HG02763 (cell line): ENCODE results near the gene NSL1.
A peak's percentile ranks its signal among the peaks of the same experiment; 100 is the strongest.
"Not testable (repeated sequence)": the region's sequence is repeated elsewhere in the genome, so short reads cannot be mapped to it uniquely, and the experiment has no call there.

Experiments used
- ATAC-seq: cut with Tn5 transposase; IDR thresholded peaks from one replicate; pipeline ENCODE4 v1.9.1; 2021; ENCODE audit warnings: mild to moderate bottlenecking, moderate library complexity; ENCODE audit not compliant: unreplicated experiment

Gene NSL1

DNA sequence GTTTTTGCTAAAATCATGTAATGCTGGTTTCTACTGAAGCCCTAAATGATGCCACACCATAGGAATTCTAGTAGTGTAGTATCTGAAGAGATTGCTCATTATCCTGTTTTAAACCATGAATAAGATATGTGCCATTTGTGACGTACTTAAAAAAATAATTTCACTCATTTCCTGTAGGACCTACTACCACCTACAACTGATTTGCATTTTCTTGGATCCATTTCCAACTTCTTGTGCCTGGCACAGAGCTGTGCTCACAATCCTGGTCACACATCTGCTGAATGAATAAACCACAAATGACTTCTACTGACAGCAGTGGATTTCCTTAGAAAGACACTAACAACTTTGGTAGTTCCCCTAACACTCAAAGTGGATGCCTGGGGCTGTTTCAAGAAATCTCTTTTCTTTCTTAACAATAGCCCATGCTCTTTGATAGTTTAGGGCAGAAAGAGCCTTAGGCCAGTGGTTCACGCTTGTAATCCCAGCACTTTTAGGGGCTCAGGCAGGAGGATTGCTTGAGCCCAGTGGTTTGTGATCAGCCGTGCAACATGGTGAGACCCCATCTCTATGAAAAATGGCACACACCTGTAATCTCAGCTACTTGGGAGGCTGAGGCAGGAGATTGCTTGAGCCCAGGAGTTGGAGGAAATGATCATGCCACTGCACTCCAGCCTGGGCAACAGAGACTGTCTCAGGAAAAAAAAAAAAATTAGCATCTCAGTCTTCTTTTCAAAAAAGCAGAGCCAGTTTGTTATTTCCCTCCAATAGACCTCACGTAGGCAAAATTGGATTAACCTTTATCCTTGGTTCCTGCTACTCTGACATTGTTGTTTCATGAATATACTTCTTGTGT, 78.9 kb downstream of the NSL1 start:
- ATAC-seq, result no peak

DNA sequence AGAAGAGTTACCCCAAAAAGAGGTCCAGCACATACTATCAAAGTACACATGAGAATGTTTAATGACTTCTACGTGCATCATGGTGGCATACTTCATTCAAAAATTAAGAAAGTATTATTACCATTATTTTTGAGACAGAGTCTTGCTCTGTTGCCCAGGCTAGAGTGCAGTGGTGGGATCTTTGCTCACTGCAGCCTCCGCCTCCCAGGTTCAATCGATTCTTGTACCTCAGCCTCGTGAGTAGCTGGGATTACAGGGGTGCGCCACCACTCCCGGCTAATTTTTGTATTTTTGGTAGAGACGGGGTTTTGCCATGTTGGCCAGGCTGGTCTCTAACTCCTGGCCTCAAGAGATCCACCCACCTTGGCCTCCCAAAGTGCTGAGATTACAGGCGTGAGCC, 79.6 kb downstream of the NSL1 start:
- not testable (repeated sequence) for ATAC-seq

DNA sequence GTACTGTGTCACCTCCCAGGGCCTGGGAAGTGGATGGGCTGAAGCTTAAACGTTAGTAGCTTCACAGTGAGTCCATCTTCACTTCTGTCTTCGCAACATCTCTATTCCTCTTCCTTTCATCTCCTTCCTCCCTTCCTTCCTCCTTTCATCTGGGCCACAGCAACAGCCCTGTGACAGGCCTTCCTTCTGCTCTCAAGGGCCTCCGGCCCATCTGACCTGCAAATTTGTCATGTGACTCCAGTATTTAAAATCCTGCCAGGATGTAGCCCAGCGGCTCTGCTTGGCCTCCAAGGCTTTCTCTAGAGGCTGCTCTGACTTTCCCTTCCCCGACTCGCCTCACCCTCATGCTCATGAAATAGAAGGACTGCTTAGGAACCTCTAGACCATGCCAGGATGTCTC, 81.0 kb downstream of the NSL1 start:
- ATAC-seq, result no peak

DNA sequence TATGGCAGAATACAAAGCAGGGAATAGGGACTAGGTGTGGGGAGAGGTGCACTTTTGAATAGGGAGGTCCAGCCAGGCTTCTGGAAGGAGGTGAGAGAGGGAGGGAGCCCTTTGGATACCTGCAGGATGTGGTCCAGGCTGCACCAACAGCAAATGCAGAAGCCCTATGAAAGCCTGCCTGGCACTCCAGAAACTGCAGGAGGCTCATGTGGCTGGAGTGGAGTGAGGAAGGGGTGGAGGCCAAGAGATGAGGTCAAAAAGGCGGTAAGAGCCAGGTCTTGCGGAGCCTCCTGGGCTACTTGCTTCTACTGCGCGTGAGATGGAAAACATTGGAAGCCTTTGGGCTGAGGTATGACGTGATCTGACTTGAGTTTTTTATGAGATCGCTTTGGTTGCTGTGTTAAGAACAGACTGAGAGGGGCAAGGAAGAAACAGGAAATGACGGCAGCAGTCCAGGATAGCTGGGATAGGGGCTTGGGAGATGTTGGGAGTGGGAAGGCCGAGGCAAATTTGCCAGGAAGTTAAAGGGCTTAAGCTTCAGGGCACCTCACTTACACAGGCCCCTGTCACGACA, 87.5 kb downstream of the NSL1 start:
- ATAC-seq, result no peak

DNA sequence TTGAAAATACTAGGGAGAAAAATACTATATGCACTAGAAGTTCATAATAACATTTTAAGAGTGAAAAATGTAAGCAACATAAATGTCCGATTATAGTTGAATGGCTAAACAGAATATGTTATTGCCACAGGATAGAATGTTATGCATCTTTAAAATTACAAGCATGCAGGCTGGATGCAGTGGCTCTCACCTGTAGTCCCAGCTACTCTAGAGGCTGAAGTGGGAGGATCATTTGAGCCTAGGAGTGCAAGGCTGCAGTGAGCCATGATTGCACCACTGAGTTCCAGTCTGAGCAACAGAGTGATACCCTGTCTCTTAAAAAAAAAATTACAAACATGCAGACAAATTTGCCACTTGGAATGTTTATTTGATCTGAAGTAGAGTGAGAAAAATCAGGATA, 88.9 kb downstream of the NSL1 start:
- ATAC-seq, result no peak

DNA sequence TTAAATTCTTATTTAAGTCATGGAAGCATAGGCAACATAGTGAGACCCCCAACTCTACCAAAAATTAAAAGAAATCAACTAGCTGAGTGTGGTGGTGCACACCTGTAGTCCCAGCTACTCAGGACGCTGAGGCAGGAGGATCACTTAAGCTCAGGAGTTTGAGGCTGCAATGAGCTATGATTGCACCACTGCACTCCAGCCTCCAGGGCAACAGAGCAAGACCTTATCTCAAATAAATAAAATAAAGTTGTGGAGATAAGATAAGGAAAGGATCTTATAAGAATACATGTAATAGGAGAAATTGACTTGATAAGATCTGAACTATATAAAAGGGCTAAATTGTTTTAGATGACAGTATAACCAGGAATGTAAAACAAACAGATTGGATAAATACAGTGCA, 89.7 kb downstream of the NSL1 start:
- no peak for ATAC-seq

DNA sequence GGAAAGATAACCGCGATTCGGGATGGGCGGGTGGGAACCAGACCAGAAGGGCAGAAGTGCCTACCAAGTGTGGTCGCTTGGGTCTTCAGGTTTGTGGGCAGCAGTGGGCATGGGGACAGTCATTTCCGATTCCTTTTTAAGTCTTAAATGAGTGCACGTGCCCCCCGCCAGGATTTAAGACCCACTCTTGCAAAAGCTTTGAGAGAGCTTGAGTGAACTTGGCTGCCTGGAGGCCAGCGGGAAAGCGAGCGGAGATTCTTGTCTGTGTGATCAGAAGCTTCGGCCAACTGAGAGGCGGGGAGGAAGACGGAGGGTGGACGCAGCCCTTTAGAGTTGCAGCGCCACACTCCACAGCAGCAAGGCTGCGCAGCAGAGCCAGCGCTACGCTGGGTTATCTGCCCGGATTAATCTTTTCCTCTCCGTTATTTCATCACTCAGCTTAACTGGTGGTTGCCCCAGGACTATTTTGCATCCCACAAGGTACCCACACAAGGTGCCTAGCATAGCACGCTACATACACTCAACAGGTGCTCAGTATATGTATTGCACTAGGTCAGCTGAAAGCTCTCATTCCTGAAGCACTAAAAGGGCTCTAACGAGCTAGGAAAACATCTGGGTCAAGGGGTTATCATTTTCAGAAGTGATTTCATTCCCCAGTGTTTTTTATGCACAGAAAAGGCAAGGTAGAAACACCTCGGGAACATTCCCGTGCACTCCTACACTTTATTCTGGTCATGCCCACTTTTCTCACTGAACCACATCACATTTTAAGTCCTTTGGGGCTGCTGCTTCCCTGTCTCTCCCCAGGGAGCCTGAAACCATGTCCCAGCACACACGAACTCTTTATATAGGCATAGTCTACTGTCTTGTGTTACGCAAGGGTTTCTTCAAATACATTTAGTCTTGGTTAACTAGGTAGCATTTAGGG, 90.4 kb downstream of the NSL1 start:
- no peak for ATAC-seq

DNA sequence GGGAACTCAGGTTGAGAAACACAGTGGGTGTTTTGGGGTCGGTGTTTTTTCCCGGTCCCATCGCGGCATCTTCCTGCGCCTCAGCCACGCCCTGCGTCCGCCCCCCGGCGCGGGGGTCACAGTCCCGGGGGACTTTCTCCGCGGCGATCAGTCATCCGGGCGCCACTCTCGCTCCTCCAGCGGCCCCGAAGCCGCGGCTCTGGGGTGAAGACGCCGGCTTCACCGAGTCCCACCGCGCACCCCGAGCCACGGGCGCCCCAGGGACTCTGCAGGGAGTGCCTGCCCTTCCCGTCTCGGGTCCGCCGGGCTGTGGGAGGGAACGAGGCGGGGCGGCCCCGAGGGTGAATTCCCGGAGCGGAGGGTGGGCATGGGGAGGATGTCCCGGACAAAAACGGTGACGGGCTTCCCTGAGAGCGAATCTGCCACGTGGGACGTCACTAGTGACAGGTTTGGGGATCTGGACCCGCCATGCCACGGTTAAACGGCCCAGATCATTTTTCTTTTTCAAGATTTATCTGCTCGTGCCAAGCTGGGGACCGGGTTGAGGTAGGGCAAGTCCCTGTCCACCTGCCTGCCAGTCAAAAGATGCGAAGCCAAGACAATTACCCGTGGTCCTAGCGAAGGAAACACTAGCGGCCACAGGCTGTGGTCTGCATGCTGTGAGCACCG, 91.2 kb downstream of the NSL1 start:
- ATAC-seq, result no peak

DNA sequence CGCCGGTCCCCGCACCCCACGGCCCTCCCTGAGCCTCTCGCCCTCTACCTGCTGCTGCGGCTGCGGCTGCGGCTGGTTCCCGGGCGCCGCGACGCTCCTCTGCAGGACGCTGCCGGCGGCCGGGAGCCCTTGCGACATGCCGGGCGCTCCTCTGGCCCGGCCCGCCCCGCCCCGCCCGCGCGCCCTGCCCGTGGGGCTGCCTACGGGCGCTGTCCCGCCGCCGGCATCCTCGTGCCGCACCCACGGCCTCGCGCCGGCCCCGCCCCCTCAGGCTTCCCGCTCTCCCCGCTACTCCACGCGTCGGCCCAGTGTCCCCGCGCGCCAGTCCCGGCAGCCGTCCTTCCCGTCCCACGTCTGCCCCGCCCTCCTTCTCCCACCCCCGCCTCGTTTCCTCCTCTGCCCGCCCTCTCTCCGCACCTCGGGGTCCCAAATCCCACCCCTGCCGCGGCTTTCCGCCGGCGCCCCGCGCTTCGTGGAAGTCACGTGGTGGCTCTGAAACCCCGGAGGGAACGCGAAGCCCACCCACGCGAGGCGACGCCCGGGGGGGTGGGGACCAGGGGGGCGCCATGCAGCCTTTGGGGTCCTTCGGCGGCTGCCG, 91.9 kb downstream of the NSL1 start, which contains the start of gene BATF3:
Gene BATF3, minus strand, starts transcription at position 216 of the 598 bp plus-strand sequence. Its CDS starts 78 bp downstream, at position 138.
- peak; percentile 21 for ATAC-seq

DNA sequence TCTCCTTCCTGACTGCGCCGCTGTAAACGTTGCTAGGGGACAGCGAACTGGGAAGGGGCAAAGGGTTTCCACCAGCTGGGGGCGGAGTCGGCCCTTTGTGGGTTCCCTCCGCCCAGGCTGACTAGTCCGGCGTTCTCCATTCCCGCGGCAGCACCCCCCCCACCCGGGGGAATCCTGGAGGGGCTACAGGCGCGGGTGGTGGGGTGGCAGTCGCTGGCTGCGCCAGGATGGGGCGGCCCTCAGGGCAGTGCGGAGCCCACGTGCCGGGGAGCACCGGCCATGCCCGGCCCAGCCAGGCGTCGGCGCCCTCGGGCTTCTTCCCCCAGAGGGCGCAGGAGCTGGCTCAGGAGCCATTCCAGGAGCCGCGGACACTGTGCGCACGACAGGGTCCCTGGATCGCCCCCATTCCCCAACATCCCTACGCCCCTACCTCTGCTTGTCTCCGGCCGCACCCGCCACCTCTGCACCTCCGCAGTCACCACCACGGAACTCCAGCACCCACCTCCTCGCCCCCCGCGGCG, 92.4 kb downstream of the NSL1 start:
- ATAC-seq, result peak; percentile 43

DNA sequence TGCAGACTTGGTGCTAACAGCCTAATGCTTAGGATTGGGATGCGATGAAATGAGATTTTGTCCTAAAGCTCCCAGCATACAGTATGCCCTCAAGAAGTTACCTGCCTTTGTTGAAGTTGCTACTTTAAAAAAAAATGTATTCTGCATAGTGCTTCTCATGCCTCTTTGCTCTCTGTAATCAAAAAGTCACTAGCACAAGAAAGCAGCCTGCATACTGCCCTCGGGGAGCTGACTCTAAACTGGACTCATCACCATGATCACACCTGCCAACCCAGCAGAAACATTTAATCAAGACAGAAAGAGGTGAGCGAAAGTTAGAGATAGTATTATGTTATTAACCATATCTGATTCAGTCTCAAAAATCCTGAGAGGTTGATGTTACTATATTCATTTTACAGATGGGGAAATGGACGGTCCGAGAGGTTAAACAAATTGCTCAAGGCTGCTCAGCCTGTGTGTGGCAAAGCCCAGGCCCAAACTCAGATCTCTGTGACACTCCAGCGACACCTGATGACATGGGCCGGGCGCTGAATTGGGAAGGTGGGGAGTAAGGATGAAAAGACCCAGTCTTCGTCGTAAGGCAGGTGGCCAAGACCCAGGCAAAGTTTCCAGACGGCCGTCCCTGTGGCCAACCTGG, 93.0 kb downstream of the NSL1 start:
- ATAC-seq, result peak; percentile 2

DNA sequence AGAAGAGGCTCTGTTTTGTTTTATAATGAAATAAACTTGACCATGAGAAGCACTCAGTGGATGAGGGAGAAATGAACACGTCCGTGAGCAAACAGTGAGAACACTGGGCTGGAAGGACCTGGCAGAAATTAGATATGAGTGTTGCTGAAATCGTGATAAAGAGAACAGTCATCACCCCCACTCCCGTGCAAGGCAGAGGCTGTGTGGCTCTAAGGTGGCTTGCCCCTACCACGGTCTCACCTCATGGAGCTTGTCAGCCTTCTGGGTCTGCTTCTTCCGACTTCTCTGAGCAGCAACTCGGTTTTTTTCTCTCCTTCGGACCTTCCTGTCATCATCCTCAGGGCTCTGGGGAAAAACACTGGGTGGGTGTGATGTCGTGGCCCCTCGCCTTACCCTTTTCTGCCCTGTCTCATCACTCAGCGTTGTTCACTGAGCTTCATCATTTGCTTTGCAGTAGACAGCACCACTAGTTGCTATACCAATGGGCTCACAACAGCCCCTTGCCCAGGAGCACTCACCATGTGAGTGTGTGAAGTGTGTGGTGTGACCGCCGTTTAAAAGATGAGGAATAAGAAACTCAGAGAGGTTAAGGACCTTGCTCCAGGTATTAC, 94.8 kb downstream of the NSL1 start:
- ATAC-seq, result no peak

DNA sequence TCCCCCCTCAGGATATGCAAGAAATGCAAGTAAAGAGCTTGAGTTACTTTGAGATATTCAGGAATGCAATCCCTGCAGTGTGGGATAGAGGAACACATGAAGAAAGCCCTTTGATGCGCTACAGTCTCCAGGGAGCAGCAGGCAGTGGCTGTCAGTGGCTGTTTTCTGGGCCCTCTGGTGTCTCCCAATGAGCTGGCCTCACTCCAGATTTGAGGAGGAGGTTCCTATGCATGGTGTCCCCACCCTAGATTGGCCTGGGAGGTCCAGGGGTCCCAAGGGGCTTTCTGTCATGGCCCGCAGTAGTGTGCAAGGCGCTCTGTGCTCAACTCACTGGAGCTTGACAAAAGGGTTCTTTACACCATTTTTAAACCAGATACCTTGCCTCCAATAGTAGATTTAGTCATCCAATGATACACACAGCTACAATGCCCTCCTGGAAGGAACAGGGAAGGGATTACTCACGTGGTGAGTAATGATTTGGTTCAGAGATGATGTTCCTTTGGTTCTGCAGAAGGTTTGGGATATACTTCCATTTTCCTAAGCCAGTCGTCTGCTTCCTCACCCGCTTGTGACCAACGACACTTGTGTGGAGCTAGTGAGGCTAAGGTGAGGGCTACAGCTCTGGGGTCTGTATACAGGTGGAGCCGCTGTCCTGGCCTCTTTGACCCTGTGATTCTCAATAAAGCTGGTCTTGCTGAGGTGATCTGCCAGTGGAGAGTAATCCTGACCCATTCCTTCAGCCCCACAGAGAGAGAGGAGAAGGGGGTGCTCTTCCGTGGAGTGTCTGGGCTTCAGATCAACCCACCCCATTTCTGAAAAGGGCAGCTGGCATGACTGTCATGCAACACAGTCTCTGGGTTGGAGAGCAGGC, 98.6 kb downstream of the NSL1 start:
- no peak for ATAC-seq

DNA sequence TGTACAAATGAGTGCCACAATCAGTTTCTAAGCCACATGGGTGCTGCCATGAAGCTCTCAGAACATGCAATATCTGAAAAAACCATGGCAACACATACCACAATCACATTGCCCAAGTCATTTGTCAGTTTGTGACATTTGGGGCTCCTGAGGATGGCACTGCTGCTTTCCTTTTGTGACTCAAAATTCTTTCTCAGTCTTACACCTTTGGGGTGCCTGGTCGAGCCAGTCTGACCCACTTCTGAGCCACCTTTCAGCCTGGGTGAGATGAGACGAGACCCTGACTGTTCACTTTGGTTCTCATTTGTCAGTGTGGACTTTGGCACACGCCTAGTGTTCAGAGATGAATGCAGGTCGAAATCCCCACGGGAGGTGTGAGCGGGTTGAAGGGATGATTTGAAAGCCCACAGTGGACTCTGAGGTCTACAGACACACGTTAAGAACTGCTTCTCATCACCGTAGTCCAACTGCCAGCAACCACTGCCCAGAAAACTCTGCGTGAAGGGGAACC, 100.0 kb downstream of the NSL1 start:
- ATAC-seq, result no peak

DNA sequence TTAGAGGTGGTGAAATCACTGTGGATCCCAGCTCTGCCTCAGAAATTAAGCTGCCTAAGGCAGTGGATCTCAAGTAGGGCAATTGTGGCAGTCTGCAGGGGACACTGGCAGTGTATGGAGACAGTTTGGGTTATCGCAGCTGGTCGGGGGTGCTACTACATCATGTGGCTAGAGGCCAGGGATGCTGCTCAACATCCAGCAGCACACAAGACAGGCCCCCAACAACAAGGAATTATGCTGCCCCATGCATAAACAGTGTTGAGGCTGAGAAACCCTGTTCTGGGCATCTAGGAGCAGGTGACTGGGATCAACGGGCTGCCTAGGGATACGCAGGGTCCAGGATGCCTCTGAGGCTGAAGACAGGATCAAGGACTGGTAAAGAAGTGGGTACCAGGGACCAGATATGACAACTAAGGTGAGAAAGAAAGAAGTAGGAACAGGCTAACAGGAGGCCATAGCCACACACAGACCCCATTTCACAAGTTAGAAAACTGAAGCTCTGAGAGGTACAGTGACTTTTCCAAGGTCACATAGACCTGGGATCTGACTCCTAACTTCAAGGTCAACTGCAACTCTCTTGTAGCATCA, 100.7 kb downstream of the NSL1 start:
- ATAC-seq, result no peak

DNA sequence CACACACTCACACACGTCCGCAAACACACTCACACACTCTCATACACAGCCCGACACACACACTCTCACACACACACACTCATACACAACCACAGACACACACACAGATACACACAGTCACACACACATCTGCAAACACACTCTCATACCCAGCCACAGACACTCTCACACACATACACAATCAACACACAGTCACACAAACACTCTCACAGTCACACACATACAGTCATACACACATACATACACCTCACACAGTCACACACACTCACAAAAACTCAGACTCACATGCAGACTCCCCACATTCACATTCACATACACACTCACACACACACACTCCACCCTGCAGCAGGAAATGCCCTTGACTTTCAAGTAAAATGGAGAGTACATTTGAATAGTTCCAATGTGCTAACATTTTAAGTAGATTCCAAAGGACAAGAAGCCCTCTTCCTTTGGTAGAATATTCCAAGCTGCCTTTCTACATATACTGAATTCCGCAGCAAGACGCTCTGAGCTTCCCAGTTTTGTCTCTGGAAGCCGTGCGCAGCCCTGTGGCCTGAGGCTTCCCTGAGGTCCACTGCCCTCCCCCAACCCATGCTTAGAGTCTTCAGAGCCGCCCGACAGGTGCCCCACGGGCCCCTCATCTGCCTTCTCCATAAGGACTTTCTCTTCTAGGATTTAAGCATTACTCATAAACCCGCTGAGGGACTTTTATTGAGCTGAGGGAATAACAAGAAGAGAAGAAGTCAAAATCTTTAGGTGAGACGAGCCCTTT, 101.6 kb downstream of the NSL1 start:
- no peak for ATAC-seq

DNA sequence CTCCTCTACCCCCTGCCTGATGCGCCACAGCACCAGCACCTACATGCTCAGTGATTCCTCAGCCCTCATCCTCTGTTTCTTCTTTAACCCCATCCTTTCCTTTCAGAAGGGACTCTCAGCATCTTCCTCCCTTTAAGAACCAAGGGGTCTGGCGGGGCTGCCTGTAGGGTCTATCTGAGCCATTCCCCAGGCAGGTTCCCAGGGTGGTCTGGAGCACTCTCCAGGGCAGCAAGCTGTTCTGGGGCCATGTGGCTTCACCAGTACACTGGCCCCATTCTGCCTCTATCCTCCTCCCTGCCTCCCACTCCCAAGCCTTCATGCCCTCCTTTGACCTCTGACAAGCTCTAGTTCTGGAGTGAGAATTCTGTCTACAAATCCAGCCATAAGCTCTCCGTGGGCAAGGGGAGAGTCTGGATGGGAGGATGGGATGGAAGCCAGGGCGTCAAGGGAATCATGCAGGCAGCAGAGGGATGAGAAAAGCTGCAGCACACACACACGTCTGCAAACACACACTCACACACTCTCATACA, 102.3 kb downstream of the NSL1 start:
- ATAC-seq, result no peak
